ENCODE data around the gene B4GALT4.

GRCh38 chr3:119230071-119230470 is 10.6 kb downstream of the B4GALT4 start:
- no peak for TF ChIP-seq POLR2A (IDR thresholded peaks at IDR 0.05)
- TF ChIP-seq CTCF (IDR thresholded peaks at IDR 0.05) = no peak
- TF ChIP-seq EP300 (IDR thresholded peaks at IDR 0.05) = no peak

All from tibial nerve (tissue), 4 donors.